ENCODE measurements around the gene PORCN.

PORCN gene

GRCh38 chrX:48508400-48509244, at the start of gene PORCN:
Gene PORCN, plus strand, starts transcription at chrX:48508992. Its CDS starts 829 bp downstream, at chrX:48509821.
- no peak for DNase-seq

DNA sequence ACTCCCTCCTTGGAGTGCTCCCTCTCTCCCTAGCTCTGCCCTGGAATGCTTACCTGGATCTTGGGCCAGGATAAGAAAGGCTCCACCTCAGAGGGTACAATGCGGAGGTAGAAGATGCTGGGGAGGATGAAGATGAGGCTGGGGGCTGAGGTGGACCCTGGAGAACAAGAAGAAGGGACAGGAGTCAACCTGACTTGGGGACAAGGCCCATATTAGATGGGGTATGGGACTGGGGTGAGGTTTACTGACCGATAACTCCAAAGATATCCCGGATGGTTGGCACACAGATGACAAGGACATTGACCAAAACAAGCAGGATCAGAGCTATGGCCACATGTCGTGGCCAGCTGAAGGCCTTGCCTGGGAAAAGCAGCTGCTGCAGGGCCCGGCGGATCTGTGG, 49.3 kb upstream of the PORCN start:
- DNase-seq, result no peak

GRCh38 chrX:48460031-48460430, 48.8 kb upstream of the PORCN start:
- DNase-seq, result no peak

DNA sequence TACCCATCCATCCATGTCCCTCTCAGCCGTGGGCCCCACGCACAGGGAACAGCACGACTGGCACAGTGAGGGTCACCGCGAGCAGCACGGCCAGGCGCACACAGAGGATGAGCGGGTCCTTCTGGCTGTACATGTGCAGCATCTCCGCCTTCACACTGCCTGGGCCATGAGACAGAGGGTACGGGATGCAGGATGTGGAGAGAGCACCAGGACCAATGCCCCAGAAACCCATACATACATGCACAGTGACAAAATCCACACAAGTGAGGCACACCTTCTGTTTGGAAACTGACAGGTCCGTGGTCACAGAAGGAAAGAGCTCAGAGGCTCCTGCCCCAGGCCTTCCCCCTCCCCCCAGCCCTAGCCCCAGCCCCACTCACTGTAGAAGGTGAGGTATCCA, 48.2 kb upstream of the PORCN start:
- no peak for DNase-seq

GRCh38 chrX:48461830-48462229, 47.0 kb upstream of the PORCN start:
- DNase-seq, result no peak

DNA sequence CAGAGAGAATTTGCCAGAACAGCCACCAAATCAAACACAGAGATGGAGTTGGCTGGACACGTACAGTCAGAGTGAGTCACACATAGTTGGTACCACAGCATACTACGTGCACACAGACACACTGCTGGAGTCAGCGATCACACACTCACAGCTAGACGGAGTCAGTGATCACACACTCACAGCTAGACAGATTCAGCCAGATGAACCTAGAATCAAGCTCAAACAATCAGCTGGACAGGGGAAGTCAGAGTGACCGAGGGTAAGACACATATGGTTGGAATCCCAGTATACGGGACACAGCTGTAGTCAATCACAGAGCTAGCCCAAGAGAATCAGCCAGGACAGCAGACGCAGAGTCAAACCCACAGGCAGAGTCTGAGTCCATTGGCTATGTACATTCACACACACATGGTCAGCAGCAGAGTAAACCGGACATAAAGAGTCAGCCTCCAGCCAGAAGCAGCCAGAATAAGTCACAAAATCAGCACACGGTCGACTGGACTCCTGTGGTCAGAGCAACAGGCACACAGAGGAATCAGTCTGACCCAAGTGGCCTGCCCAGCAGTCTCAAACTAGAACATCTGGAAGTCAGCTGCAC, 43.4 kb upstream of the PORCN start:
- no peak for DNase-seq

GRCh38 chrX:48466696-48467095, 42.1 kb upstream of the PORCN start:
- DNase-seq, result no peak

GRCh38 chrX:48467281-48467761, 41.5 kb upstream of the PORCN start:
- no peak for DNase-seq

GRCh38 chrX:48468247-48468671, 40.5 kb upstream of the PORCN start:
- no peak for DNase-seq

DNA sequence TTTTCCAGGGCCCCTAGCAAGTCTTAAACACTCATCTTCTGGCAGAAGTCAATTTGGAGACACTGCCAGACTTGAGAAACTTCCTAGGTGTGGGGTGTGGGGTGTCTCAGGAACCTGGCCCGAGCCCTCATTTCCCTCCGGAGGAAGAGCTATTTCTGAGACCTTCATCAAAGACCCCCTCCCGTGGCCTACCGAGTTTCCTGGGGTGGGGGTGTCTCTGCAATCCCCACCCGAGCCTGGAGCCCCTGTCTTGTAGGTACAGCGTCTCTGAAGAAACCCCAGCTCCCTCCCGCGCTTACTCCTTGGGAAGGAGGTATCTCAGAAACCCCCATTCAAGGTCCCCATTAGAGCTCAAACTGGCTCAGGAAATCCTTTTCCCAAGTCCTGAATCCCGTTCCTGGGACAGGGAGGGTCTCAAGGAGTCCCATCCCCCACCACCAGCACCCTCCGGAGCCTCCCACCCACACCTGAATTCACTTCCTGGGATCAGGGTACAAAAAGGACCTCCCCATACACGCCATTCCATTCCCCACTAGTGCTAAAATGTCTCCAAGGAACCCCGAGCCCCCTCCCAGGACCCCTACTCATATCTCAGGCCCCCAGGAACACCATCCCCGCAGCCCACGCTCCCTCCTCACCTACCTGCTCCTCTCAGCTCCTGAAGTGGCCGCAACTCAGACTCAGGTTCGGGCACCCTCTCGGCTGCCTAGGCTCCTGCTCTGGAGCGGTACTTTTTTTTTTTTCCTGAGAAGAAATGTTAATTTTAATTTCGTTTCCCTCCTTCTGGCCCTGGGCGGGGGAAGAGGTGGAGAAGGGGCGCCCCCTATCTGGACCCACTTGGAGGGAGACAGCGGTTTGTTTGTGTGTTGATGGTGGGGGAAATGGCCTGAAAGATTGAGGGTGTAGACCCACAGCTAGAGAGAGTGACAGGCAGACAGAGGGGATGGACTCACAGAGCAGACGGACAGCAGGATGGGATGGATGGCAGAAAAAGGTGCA, 39.8 kb upstream of the PORCN start:
- DNase-seq, result no peak

- DNase-seq, result no peak
Observed at GRCh38 chrX:48470110-48470832, 38.5 kb upstream of the PORCN start, which contains the start of gene SLC38A5. Gene SLC38A5, minus strand, starts transcription at chrX:48470260. Its CDS starts 2,336 bp downstream, at chrX:48467924.

DNA sequence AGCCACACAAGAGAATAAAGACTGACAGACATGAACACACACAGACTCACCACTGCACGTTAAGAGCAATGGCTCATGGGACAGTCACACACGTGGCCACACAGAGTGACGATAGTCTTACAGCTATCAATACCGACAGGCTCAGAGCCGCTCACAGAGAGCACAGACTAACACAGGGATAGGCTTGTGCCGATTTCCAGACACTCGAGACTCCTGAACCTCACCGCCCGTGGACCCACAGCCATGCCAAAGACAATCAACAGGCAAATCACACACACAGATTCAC, 38.0 kb upstream of the PORCN start:
- DNase-seq, result no peak

DNA sequence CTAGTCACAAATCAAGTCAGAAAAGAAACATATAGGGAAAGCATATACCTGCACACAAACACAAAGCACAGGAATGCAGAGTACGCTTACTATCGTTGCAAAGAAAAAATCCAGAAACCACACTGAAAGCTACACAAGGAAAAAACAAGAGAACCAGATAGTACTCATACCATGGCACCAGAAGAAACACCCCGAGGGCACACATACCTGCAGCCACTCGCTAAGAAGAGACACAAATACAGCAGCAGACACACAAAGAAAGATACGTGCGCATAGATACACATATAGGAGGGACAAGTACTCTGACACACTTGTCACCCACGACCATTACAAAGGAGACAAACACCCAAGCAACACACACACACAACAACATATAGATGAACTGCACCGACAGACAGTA, 37.3 kb upstream of the PORCN start:
- no peak for DNase-seq

GRCh38 chrX:48472225-48472624, 36.6 kb upstream of the PORCN start:
- no peak for DNase-seq

- DNase-seq, result no peak
Observed at GRCh38 chrX:48472851-48473703, 35.7 kb upstream of the PORCN start.

GRCh38 chrX:48473704-48473990, 35.1 kb upstream of the PORCN start:
- DNase-seq, result no peak

DNA sequence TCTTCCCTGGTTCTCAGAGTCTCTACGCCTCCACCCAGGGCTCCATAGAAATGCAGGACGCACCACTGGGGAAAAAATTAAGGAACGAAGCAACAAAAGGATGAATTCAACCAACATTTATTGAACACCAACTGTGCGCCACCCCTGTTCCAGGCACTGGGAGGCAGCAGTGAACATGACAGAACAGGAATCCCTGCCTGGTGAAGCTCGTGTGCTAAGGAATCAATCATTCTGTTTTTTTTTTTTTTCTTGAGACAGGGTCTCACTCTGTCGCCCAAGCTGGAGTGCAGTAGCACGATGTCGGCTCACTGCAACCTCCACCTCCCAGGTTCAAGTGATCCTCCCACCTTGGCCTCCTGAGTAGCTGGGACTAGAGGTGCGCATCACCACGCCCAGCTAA, 34.7 kb upstream of the PORCN start:
- DNase-seq, result no peak

- no peak for DNase-seq
Observed at GRCh38 chrX:48474581-48474980, 34.2 kb upstream of the PORCN start.

DNA sequence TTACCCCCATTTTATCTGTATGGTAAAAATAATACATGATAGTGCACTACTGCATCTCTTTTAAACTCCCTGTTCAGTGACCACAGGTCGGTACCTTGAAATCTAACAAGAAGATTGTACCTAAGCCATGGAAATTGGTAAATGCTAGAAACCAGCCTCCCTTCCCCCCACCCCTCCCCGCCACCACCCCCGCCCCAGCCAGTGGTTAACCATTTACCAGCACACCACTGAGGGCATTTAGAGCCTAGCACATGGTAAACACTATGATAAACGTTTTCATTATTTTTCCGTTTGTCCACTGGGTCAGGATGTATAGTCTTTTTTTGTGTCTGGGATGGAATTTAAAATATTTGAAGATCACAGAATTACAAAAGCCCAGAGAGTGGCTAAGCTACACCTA, 33.5 kb upstream of the PORCN start:
- no peak for DNase-seq

DNA sequence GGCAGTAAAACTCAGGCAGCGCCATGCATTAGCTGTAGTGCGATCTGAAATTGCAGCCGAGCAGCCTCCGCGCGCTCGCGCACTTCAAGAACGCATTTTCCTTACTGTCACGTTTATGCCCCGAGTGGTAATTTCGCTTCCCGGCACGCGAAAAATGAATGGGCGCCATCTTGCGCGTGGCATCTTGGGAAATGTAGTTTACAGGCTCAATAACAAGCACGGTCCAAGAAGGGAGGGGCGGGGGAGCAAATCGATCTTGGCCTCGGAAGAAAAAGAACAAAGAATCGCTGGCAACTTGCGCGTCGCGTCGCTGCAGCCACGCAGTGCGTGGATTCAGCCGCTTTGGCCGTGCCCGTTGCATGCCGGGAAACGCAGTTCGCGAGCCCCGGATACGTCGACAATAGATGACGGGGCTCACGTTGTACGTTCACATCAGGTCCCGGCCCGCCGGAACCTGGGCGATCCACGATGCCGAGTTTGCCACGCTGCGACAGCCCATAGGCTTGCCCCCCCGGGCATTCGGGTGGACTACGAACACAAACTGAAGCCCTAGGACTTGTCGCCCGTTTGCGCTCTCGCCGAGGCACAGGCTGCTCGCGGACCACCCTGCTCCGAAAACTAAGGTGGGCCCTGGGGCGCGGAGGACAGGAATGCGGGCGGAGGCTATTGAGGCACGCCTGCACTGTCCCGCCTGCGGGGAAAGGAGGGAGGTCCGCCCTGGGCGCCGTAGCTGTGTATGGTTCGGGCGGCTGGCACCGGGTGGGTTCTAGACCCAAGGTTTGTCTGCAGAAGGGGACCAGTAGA, 32.8 kb upstream of the PORCN start, which contains the start of gene FTSJ1:
Gene FTSJ1, plus strand, starts transcription at position 426 of the 804 bp plus-strand sequence. CDS start 1,849 bp downstream, outside the sequence.
- peak; percentile 71 for DNase-seq

GRCh38 chrX:48476919-48477318, 31.9 kb upstream of the PORCN start:
- no peak for DNase-seq

Data from NCI-H1105 (cell line).